ENCODE results near the gene EPHB1. TPM values are rescaled to one million over a fixed set of nuclear protein-coding genes. Genes with fewer than 3 reads are reported as not detected.

The EPHB1 gene
- total and polyA plus RNA-seq, 4 donors, result 0.23 to 1.7 (median 0.52) TPM

- no peaks in the 10 kb centered on the region for H3K27me3 ChIP-seq (ENCODE audit: control insufficient read depth in 4 of 4, insufficient read depth in 4 of 4, low read length in 3 of 4)
- no peak overlapping the region for H3K4me3 ChIP-seq (ENCODE audit: low read depth in 1 of 3, low read length in 3 of 3)
- H3K27ac ChIP-seq (ENCODE audit: low read depth in 1 of 2, low read length in 2 of 2), result no peak overlapping the region
- H3K36me3 ChIP-seq (ENCODE audit: control insufficient read depth in 4 of 4, insufficient read depth in 3 of 4, low read depth in 1 of 4, low read length in 3 of 4), result no peaks in the 10 kb centered on the region
- no peak for DNase-seq (ENCODE audit: low spot score)
- H3K4me1 ChIP-seq (ENCODE audit: control insufficient read depth in 4 of 4, insufficient read depth in 4 of 4, low read length in 3 of 4), result no peaks in the 10 kb centered on the region
- TF ChIP-seq CTCF (IDR thresholded peaks at IDR 0.05; ENCODE audit: low read depth, low read length, missing input control) (no peak), RXRA (IDR thresholded peaks at IDR 0.05) (no peak), TAF1 (conservative IDR thresholded peaks at IDR 0.05) (no peak), FOXA1 (IDR thresholded peaks at IDR 0.05) (no peak), YY1 (IDR thresholded peaks at IDR 0.05) (no peak), GABPA (IDR thresholded peaks at IDR 0.05 in 1 of 2, conservative IDR thresholded peaks at IDR 0.05 in 1 of 2) (no peak), HNF4A (conservative IDR thresholded peaks at IDR 0.05) (no peak), RAD21 (IDR thresholded peaks at IDR 0.05) (no peak), MAX (IDR thresholded peaks at IDR 0.05) (no peak), HNF4G (IDR thresholded peaks at IDR 0.05) (no peak), SP1 (IDR thresholded peaks at IDR 0.05) (no peak), EGR1 (IDR thresholded peaks at IDR 0.05; ENCODE audit: low read depth in 2 of 2) (no peak), FOXA2 (IDR thresholded peaks at IDR 0.05) (no peak)
- TF ChIP-seq, protein P1, sequence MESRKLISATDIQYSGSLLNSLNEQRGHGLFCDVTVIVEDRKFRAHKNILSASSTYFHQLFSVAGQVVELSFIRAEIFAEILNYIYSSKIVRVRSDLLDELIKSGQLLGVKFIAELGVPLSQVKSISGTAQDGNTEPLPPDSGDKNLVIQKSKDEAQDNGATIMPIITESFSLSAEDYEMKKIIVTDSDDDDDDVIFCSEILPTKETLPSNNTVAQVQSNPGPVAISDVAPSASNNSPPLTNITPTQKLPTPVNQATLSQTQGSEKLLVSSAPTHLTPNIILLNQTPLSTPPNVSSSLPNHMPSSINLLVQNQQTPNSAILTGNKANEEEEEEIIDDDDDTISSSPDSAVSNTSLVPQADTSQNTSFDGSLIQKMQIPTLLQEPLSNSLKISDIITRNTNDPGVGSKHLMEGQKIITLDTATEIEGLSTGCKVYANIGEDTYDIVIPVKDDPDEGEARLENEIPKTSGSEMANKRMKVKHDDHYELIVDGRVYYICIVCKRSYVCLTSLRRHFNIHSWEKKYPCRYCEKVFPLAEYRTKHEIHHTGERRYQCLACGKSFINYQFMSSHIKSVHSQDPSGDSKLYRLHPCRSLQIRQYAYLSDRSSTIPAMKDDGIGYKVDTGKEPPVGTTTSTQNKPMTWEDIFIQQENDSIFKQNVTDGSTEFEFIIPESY (IDR thresholded peaks at IDR 0.05), result no peak
- TF ChIP-seq, protein P2, sequence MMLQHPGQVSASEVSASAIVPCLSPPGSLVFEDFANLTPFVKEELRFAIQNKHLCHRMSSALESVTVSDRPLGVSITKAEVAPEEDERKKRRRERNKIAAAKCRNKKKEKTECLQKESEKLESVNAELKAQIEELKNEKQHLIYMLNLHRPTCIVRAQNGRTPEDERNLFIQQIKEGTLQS (IDR thresholded peaks at IDR 0.05), result no peak
- H3K9me3 ChIP-seq (ENCODE audit: control insufficient read depth in 4 of 4, low read length in 3 of 4), result no peaks in the 10 kb centered on the region
- 76% methylated on average over 3 of the region's 3 CpGs for WGBS
- H3K9ac ChIP-seq (ENCODE audit: low read depth in 1 of 2, low read length in 2 of 2), result no peak overlapping the region
Observed at GRCh38 chr3:134965865-134966481, 170.9 kb downstream of the EPHB1 start.

- WGBS, result 69% methylated on average over 2 of the region's 2 CpGs
- TF ChIP-seq SP1 (IDR thresholded peaks at IDR 0.05) (no peak), MAX (IDR thresholded peaks at IDR 0.05) (no peak), HNF4G (IDR thresholded peaks at IDR 0.05) (no peak), TAF1 (conservative IDR thresholded peaks at IDR 0.05) (no peak), NR2F2 (IDR thresholded peaks at IDR 0.05) (no peak), CTCF (IDR thresholded peaks at IDR 0.05; ENCODE audit: low read depth, low read length, missing input control) (no peak), JUND (IDR thresholded peaks at IDR 0.05) (no peak), RAD21 (IDR thresholded peaks at IDR 0.05) (no peak), GABPA (IDR thresholded peaks at IDR 0.05 in 1 of 2, conservative IDR thresholded peaks at IDR 0.05 in 1 of 2) (no peak), RXRA (IDR thresholded peaks at IDR 0.05) (no peak), FOXA1 (IDR thresholded peaks at IDR 0.05) (no peak)
- TF ChIP-seq, protein P1 (IDR thresholded peaks at IDR 0.05), result no peak
- TF ChIP-seq, protein P3, sequence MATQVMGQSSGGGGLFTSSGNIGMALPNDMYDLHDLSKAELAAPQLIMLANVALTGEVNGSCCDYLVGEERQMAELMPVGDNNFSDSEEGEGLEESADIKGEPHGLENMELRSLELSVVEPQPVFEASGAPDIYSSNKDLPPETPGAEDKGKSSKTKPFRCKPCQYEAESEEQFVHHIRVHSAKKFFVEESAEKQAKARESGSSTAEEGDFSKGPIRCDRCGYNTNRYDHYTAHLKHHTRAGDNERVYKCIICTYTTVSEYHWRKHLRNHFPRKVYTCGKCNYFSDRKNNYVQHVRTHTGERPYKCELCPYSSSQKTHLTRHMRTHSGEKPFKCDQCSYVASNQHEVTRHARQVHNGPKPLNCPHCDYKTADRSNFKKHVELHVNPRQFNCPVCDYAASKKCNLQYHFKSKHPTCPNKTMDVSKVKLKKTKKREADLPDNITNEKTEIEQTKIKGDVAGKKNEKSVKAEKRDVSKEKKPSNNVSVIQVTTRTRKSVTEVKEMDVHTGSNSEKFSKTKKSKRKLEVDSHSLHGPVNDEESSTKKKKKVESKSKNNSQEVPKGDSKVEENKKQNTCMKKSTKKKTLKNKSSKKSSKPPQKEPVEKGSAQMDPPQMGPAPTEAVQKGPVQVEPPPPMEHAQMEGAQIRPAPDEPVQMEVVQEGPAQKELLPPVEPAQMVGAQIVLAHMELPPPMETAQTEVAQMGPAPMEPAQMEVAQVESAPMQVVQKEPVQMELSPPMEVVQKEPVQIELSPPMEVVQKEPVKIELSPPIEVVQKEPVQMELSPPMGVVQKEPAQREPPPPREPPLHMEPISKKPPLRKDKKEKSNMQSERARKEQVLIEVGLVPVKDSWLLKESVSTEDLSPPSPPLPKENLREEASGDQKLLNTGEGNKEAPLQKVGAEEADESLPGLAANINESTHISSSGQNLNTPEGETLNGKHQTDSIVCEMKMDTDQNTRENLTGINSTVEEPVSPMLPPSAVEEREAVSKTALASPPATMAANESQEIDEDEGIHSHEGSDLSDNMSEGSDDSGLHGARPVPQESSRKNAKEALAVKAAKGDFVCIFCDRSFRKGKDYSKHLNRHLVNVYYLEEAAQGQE (IDR thresholded peaks at IDR 0.05), result no peak
- TF ChIP-seq, protein P2 (IDR thresholded peaks at IDR 0.05), result no peak
Observed at GRCh38 chr3:134970895-134971294, 175.8 kb downstream of the EPHB1 start.

More at GRCh38 chr3:134970895-134971294, 175.8 kb downstream of the EPHB1 start:
- H3K36me3 ChIP-seq (ENCODE audit: control insufficient read depth in 4 of 4, insufficient read depth in 3 of 4, low read depth in 1 of 4, low read length in 3 of 4), result no peaks in the 10 kb centered on the region
- no peaks in the 10 kb centered on the region for H3K27me3 ChIP-seq (ENCODE audit: control insufficient read depth in 4 of 4, insufficient read depth in 4 of 4, low read length in 3 of 4)
- no peaks in the 10 kb centered on the region for H3K4me1 ChIP-seq (ENCODE audit: control insufficient read depth in 4 of 4, insufficient read depth in 4 of 4, low read length in 3 of 4)
- H3K27ac ChIP-seq (ENCODE audit: low read depth in 1 of 2, low read length in 2 of 2), result no peak overlapping the region
- no peaks in the 10 kb centered on the region for H3K9me3 ChIP-seq (ENCODE audit: control insufficient read depth in 4 of 4, low read length in 3 of 4)
- no peak for DNase-seq (ENCODE audit: low spot score)
- no peak overlapping the region for H3K4me3 ChIP-seq (ENCODE audit: low read depth in 1 of 3, low read length in 3 of 3)
- H3K9ac ChIP-seq (ENCODE audit: low read depth in 1 of 2, low read length in 2 of 2), result no peak overlapping the region
